Activated T-cell treated with anti-CD3 and anti-CD28 coated beads, Interleukin-2, amount 50 U/mL, for 48 hours (primary cell): ENCODE measurements around the gene ATP13A1.

Source experiments
- DNase-seq, 2 experiments: peaks; one replicate each; pipeline ENCODE4 v3.0.0-alpha.2; 2020

ATP13A1 gene

DNA sequence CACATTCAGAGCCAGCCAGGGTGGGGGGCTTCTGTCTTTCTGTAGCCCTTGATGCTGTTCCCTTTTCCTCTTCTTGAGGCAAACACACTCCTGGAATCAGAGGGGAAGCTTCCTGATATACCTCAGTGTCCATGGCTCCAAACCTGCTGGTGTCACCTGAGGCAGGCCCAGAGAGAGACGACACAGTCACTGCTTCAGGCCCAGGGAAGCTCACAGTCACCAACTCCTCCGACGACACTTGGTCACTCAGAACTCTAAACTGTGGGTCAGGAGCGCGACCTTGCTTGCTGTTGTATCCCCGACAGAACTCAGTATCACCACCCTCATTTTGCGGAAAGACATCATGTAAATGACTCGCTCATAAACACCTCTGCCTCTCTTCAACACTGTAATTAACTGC lies 1.1 kb downstream of the ATP13A1 start:
- no peak for DNase-seq

DNA sequence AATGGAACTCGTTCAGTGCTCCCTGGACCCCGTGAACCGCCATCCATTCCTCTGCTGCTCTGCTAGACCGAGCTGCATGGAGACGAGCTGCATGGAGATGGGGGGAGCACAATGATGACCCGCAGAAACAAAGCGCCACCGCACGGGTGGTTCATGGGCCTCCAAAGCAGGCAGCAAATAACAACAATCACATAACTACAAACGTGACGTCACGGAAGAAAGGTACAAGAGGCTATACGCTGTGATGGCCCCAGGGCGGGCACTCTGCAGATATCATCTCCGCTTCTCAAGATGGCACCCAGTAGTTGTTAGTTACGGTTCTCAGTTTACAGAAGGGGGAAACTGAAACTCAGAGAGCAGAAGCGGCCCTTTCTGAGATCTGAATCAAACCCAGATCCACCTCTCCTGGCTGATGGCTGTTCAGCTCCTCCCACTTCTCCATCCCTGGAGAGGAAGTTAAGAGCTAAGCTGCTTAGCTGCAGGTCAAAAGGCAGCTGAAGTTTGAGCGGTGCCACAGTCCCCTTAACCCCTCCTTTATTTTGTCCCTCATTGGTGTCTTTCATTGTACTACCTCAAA lies 1.7 kb downstream of the ATP13A1 start:
- DNase-seq = peak; percentile 52 to 61

DNA sequence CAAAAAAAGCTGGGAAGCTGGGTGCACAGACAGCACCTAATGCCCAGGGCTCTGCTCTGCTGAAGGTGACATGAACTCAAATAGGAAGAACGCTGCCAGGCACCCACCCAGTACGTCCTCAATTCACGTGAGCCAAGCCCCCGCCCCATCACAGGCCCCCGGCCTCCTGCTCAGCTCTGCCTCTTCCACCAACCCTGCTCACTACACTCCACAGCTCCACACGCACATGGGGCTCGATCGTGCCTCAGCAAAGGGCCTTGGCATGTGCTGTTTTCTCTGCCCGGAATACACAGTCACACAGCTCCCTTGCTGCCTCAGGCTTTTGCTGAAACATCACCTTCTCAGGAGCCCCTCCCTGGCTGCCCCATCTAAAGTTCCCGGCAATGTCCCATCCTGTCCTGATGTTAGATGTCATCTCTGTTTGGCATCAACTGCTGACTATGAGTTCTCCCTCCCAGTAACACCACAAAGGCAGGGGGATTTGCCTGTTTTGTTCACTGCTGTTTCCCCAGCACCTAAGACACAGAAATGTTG lies 2.3 kb downstream of the ATP13A1 start:
- no peak for DNase-seq

DNA sequence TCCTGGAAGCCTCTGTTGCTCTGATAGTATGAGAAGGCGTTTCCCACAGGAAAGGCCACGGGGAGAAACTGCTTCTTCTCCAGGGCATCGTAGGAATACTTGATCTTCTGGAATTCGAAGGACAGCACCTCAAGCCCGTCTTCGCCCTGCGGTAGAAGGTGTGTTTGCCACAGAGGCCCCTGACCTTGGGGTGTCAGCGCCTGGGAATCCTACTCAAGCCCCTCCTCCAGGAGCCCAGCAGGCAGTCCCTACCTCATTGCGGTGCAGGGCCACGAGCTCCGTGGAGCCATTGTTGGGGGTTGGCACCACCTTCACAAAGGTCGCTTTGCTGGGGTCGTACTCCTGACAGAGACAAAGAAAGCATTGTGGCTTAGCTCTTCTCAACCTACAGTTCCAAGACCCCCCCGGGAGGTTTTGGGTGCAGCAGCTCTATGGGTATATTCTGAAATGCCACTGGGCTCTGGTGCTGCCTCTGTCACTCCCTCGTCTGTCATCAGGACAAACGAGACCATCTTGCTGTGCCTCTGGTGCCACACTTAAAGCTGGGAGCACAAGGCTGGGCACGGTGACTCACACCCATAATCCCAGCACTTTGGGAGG lies 3.7 kb downstream of the ATP13A1 start:
- no peak for DNase-seq

DNA sequence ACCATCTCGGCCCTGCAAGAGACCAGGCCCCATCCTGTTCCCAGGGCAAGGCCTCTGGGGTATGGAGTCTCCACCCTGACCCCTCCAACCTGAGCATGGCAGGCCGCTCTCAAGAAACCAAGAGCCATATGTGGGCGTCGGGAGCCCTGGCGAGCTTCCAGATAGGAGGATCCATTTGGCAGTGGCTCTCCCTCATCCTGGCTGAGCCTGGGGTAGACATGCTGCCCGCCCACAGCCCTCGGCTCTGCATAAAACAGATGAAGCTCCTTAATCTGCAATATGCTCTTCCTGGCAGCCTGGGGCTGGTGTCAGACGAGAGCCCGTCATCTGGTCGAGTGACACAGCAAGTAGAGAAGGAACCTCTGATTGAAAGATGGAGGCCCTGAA lies 6.1 kb downstream of the ATP13A1 start:
- no peak for DNase-seq

DNA sequence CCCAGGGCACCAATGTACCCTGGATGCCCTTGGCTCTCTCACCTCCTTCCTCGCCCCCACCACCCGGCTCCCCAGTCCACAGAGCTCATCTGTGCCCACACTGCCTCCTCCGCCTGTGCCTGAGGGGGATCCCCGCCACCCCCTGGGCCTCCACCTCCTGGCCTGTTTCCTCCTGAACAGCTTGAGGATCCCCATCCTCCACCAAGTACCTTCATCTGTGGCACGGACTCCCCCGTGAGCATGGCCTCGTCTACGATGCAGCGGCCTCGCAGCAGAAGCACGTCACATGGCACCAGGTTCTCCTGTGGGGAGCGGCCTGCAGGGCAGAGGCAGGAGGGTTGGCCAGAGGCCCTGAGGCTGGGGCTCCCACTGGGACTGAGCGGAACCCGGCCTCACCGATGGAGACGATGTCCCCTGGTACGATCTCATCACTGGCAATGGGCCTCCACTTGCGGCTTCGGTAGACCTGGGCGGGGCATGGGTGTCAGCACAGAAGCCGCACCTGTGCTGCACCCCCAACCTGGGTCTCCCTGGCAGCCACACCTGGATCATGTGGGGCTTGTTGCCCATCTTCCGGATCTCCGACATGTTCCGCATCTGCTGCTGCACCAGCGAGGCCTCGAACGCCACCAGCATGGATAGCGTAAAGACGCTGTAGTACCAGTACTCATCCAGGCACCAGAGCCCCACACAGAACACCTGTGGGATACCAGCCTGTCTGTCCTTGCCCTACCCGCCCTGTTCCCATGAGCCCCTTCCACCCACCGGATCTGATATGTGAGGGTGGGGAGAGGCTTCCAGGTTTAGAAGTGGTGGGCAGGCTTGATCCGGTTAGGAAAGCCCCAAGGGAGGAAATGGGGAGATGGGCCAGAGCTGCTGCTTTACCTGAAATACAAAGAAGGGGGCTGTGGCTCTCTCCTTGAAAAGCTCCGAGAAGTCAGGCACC lies 6.8 kb downstream of the ATP13A1 start:
- no peak for DNase-seq

DNA sequence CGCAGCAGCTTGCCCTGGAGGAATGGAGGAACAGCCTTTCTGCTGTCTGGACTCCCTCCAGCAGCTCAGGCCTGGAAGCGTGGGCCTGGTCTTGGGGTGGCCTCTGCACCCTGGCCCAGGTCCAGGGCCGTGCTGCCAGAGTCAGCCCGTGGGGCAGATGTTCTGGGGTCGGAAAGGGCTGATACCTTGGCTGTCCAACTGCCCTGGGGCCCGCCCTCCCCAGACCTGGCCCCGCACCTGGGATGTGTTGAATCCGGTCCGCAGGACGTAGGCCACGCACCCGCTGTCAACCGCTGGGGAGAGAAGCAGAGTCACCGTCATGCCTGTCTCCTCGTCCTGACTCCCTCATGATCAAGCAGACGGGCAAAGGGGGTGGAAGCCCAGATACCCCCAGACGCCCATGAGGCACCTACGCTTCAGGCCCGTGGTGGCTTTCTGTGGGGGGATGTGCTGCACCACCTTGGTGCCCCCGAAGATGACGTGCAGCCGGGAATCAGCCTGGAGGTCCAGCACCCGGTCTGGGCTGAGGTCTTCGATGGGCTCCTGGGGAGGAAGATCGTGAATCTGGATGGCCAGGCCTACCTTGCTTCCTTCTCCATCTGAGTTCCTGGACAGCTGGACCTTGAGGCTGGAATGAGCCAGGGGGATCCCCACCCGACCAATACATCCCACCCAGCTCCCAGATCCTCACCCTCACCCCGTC lies 7.7 kb downstream of the ATP13A1 start:
- no peak for DNase-seq

DNA sequence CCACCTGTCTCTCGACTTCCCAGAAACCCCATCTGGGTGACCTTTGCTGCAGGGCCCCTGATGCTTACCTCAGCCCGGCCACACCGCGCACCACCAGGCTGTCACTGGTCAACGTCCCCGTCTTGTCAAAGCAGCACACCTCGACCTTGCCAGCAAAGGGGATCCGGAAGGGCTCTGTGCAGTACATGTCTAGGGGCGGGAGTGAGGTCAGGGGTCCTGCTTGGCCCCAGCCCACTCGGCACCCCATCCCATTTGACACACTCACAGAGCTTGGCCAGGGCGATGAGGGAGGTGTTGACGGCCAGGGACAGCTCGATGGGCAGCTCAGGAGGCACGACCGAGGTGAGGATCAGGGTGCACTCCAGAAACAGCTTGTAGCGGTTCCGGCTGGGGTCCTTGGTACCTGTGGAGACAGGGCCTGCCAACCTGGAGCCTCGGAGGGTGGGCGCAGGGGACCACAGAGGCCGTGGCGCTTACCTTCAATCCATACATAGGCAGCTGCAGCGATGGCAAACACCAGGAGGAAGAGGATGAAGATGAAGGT lies 8.4 kb downstream of the ATP13A1 start:
- no peak for DNase-seq

DNA sequence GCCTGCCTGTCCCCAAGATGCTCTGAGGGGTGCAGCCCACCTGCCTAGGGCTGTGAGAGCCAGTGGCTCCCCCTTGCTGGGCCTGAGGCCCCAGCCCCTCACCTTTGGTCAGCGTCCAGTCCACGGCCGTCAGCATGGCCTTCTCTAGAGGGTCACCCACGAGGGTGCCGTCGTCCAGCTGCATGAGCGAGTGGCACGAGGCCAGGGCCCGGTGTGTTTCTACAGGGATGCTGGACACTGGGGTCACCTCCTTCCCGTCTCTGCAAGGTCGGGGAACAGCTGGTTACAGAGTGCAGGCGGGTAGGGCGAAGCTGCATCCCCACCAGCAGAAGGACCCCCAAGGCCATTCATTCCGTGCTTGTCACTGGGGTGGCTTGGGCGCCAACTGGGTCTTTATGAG lies 9.0 kb downstream of the ATP13A1 start:
- no peak for DNase-seq

DNA sequence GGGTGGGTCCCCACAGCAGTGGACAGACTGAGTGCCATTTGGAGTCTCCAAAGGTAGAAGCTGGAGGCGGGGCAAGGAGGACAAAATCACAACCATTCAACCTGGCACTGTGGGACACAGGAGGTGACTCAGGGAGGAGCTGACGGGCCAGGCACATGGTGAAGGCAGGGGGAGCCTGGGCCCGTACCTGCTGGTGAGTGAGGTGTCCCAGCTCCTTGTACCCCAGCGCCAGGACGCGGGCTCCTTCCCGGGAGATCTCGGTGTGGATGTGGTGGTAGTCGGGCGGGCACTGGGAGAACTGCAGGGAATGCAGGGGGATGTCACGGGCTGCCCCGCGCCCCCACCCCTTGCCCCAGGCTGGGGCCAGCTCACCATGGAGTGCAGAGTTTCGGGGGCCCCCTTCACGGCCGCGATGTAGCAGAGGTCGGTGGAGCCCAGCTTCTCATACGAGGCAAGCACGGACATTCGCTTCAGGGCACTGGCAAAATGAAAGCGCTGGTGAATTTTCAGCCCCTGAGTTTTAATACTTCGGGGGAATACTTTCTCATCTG lies 9.8 kb downstream of the ATP13A1 start:
- DNase-seq = no peak

DNA sequence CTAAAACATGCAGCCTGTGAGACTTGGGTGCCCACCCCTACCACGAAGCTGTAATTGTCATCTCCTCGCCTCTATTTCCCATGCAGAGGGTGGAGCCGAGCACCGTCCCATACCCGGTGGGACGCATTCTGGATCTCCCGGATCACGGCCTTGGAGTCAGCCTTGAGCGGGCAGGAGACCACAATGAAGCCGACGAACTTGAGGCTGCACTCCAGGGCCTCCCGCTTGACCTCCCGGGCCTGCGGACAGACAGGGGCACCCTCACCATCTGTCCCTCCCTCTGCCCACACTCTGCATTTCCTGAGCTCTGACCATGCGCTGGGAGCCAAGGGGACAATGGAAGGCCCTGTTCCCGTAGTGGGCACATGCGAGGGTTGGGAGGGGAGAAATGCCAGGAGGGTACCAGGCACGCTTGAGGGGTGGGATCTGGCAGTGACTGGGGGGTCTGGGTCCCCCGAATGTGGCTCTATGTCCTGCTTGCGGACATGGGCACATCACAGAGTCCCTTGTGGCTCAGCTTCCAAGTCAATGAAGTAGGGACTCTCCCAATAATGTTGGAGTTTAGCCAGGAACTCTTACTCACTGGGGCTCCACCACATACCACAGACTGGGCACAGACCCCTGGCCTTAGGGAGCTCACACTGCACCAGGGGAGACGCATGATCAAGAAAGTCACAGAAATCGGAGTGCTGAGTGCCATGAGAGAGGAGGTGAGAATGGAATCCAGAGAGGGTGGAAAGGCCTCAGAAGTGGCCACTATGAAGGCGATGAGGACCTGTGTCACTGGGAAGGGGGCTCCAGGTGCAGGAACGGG lies 10.8 kb downstream of the ATP13A1 start:
- DNase-seq = no peak

DNA sequence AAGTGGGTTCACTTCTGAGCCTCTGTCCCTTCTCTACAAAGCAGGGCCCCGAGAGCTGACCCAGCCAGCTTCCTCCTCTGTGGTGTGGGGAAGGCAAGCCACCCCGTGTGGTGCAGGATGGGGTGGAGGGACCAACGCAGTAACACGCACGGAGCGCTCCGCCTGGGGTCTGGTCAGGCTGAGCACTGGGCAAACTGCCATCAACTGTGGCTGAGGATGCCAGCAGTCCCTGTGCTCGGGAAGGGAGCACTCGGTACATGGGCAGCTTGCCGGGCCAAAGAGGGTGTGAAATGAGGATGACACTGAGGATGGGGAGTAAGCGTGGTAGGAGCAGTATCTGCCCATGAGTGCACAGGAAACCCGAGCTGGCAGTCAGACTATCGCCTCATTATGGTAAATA lies 12.4 kb downstream of the ATP13A1 start:
- no peak for DNase-seq

DNA sequence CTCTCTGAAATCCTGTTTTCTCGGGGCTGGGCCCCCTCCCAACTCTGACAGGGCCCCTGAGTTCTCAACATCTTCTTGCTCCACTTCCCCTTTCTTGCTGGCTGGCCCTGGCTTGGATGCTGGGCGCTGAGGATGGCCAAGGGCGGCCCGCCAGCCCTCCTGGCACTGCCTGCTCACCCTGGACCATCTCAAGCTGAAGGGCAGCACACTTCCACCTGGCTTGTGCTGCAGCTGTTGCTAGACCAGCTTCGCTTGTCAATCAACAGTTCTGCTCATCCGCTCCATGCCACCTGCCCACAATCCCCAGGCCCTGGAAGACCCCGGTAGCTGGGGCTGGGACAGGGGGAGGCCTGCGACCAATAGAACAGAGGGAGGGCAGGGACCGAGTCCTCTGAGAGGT lies 13.1 kb downstream of the ATP13A1 start:
- no peak for DNase-seq

DNA sequence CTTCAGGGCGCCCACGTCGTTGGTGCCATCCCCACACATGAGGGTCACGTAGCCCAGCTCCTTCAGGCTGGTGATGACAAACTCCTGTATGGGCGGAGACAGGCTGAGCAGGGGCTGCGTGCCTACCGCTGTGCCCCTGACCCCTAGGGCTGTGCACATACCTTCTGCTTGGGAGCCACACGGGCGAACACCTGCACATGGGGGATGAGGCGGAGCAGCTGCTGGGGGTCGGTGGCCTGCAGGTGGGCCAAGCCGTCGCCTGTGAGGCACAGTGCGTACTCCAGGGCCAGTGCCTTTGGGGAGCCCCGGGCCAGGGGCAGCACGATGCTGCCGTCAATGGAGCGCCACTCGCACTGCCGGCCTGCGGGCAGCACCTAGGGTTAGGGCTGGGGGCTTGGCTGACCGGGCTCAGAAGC lies 13.9 kb downstream of the ATP13A1 start:
- no peak for DNase-seq

DNA sequence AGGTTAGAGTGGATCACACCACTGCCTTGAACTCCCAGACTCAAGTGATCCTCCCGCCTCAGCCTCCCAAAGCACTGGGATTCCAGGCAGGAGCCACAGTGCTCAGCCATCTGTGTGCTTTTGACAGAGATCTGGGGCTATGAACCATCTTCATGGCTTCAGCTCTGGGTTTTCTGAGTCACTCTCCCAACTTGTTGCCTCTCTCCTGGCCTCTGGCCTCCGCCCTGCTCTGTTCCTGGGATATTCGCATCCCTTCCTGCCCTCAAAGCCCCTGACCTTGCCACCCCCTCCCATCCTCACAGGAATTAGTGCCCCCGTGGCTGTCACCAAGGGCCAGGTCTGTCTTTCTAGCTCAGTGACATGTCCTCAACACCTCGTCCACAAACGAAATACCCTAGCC lies 14.3 kb downstream of the ATP13A1 start:
- DNase-seq = no peak

DNA sequence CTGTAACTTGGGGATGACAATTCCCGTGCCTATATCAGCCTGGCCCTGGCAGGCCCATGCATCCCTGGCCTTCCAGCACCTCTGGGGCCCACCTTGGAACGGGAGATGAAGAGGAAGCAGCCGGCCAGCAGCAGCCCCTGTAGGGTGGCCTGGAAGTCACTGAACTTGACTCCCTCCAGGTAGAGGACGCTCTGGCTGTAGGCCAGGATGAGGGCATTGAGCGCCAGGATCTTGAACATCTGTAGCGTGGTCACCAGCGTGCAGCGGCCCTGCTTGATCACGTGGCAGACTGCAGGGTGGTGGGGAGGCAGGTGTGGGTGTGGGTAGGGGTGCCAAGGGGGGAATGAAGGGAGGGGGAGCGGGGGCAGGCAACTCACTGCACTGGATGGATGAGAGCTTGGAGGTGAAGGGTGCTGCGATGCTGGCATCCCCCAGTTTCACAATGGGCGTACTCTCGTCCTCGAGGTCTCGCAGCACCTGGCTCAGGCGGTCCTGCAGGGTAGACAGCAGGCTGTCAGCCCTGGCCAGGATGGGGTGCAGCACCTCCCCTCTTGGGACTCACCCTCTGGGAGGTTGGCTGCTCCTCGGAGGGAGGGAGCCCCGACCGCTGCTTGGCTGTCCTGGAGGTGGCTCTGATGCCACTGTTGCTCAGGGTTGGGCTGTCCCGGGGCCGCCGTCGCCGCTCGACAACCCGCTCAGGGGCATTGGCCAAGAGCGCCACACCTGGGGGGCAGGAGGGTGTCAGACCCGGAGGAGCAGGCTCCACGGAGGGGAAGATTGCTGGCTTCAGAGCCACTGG lies 16.2 kb downstream of the ATP13A1 start:
- DNase-seq = no peak

DNA sequence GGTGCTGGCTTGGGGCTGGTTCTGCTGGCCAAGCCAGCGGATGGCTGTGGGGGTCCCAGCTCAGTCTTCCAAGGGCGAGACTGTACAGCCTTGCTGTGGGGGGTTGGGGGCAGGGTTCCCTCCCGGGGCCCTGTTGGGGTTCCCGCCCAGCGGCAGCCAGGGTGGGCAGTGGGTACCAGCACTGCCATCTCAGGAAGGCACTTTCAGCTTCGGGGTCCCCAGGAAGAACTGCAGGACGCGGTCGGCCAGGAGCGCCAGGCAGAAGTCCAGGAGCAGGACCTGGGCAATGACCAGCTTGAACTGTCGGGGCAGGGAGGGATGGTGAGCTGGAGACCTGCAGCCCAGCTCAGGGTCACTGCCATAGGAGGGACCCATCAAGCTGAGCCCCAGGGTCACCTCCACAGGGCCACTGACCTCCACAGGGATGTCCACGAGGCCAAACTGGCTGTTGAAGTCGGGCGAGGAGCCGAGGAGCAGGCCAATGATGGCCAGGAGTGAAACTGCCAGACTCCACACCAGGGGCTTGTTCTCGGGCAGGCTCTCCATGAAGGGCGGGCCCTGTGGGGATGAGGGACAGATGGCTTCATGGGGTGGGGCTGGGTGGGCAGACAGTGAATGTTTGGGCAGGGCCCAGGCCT lies 18.1 kb downstream of the ATP13A1 start:
- no peak for DNase-seq

DNA sequence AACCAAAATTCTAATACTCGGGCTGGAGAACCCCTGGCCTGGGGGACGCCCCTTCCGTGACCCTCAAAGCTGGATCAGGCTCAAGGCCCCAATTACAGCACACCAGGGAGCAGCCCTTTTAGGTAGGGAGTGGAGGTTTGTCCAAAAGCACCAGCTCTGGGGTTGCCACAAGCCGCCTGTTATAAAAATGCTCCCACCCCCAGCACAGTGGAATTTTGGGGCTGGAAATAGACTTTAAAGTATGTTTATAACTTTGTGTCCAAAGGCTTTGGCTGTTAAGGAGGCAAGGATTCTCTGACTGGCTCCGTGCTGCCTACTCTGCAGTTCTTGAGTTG lies 19.5 kb downstream of the ATP13A1 start:
- DNase-seq = no peak

DNA sequence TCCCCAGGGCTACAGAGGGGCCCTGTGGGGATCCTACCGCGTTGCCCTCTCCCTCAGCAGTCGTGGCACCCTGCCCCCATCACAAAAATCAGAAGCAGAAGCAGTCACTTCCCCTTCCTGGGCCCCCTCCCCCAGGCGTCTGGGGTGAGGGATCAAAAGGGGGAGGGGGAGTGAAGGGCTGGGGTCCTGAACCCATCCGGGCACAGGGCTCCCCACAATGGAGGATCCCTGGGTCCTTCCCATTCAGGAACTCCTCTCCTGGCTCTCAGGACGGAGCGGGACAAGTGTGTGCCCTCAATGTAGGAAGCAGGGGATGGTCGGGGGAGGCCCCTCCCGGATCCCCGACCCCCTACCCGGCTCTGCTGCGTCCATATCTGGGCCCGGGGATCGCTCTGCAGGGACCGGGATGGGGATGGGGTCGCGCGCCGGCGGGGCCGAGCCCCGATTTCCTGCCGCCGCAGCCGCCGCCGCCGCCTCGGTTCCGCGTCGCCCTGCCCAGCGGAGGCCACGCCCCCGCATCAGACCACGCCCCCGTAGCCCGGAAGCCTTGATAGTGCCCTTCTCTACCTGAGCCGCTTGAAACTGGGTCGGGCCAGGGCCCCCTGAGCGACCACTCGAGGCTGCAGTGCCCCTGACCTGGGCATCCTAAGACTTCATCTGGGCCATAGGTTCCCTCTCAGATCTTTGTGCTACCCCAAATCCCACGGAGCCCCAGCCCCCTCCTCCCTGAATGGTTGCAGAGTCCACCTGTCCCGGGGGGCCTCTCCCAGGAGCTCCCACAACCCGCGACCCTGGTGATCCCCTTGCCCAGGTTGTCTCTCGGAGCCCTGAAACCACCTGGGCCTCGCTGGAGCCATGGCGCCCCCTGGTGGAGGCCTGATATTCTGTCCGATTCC lies 20.1 kb downstream of the ATP13A1 start, which contains the start of gene GMIP:
Gene GMIP, minus strand, starts transcription at position 500 of the 896 bp plus-strand sequence. Its CDS starts 128 bp downstream, at position 372.
- DNase-seq = peak; percentile 89 to 91
